Skin of body (tissue), 2 donors: ENCODE measurements around the gene CEP20. TPM values are rescaled to one million over a fixed set of nuclear protein-coding genes. Genes with fewer than 3 reads are reported as not detected.
"Not testable (repeated sequence)": the region's sequence is repeated elsewhere in the genome, so short reads cannot be mapped to it uniquely, and the experiment has no call there.

Experiments used
- DNase-seq: peaks from one replicate; lab custom pipeline; 2025; lab: John Stamatoyannopoulos, UW
- total RNA-seq: library from RNA; depleted of rRNA; stranded (reverse); fragments of >200 nt; gene quantifications from one replicate; pipeline ENCODE4 v1.2.3, GENCODE V29; 2014

CEP20 gene, protein sequence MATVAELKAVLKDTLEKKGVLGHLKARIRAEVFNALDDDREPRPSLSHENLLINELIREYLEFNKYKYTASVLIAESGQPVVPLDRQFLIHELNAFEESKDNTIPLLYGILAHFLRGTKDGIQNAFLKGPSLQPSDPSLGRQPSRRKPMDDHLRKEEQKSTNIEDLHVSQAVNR
- 34.7 TPM for total RNA-seq

DNA sequence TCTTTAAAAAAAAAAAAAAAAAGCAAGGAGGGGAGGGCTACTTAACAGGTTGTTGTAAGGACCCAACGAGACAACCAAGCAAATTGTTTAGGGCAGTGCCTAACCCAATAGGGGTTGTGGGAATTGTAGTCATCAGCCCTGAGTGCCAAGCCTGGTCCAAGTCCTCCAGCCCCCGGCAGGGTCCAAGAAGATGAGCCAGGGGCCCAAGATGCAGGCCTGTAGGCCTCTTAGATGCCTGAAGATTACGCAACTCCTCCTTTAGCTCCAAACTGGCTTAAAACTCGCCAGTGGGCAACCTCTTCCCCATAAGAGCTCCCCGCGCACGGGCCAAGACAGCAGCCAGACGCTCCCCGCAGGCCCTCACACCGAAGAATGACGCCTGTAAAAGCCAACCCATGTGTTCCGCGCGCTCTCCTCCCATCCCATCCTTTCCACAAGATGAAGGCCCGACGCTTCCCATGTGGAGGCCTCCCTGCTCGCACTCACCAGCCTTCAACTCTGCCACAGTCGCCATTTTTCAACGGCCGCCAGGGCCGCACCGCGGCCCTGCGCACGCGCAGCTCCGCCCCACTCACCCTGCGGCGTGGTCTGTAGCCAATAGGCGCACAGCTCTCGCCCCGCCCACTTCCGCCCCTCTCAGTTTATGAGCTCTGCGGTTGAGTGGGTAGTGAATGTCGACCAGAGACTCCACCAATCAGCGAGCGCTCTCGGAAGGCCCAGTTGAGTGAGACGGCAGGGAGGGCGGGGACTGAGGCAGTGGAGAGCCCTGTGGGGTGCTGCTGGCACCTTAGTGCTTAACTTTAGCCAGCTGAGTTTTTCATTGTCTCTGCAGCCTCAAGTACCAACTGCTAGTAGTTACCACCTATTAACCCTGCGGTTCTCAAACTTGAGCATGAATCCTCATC lies at the start of gene CEP20:
CEP20 (minus strand) TSS at position 532 of the 905 bp plus-strand sequence; CDS start at position 514, 18 bp downstream.
- DNase-seq = peak; percentile 98

DNA sequence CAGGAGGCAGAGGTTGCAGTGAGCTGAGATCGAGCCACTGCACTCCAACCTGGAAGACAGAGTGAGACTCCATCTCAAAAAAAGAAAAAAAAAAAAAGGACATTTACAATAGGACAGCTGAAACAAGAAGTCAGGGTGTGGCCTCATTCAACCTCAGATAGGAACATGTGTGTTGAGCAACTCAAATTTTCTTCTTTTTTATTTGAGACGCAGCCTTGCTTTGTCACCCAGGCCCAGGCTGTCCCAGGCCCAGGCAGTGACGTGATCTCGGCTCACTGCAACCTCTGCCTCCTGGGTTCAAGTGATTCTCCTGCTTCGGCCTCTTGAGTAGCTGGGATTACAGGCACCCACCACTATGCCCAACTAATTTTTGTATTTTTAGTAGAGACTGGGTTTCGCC lies 48.4 kb upstream of the CEP20 start:
- not testable (repeated sequence) for DNase-seq

DNA sequence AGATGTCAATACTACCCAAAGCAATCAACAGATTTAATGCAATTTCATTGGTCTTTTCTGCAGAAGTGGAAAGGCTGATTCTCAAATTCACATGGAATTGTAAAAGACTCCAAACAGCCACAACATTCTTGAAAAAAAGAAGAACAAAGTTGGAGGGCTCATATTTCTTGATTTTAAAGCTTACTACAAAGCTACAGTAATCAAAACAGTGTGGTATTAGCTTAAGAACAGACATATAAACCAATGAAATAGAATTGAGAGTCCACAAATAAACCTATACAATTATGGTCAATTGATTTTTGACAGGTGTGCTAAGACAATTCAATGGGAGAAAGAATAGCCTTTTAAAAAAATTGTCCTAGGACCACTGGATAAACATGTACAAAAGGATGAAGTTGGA lies 46.6 kb upstream of the CEP20 start:
- DNase-seq = no peak

DNA sequence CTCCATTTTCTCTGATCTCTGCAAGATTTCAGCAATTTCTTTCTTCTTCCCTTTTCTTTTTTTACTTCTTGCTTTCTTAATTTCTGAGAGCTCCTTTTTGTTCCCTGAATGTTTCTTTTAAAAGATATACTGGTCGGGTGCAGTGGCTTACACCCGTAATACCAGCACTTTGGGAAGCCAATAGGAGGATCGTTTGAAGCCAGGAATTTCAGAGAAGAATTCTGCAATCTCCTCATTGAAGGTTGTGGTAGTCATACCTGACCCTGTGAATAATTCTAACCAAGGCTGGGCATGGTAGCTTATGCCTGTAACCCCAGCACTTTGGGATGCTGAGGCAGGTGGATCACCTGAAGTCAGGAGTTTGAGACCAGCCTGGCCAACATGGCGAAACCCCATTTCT lies 45.4 kb upstream of the CEP20 start:
- DNase-seq = no peak

DNA sequence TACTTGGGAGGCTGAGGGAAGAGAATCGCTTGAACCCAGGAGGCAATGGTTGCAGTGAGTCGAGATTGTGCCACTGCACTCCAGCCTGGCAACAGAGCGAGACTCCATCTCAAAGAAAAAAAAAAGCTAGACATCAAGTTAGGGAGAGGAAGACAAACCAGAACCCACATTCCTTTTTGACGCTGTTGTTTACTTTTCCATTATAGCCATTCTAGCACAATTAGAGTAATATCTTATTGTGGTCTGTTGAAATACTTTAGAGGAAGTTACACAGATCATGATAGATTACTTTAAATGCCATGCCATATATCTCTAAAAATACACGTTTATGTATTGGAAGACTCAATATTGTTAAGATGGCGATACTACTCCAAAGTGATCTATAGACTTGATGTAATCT lies 44.5 kb upstream of the CEP20 start:
- no peak for DNase-seq

DNA sequence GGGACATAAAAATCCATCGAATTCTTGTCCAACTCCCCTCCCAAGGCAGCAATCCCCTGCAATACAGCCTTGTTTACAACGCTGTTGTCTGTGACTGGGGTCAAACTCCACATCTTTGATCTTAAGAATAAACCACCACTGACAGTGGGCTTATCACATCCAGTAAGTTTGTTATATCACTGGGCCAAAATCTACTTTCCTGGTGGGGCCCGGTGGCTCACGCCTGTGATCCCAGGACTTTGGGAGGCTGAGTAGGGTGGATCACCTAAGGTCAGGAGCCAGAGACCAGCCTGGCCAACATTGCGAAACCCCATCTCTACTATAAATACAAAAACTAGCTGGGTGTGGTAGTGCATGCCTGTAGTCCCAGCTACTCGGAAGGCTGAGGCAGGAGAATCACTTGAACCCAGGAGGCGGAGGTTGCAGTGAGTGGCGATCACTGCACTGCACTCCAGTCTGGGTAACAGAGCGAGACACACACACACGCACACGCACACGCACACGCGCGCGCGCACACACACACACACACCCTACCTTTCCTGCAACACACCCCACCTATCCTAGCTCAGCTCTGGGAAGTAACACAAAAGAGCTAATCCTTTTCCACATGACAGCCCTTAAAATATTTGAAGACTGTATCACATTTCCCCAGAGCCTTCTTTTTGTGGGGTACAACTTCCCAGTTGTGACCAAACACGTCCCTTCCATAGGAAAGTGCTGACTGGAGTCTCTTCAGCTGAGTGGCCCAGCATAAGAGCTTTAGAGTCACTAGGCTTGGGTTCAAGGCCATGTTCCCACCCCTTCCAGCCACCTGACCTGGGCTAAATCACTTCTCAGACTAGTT lies 40.1 kb upstream of the CEP20 start:
- DNase-seq = no peak

DNA sequence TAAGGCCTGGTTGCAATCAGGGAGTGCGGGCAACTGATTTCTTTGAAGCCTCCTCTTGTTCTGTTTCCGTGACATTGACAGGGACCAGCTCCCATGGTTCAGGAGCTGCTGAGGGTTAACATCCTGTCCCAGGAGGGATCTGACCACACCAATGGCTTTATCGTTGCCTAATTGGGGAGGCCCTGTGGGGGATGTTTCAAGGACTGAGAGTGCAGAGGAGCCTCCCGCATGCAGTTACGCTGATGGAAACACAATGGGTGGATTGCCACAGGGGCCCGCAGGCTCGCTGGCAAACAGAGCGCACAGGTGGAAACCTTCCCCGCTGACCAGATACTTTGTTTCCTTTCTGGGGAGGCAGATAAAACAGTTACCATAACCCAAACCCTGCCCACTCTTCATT lies 37.2 kb upstream of the CEP20 start:
- DNase-seq = no peak

DNA sequence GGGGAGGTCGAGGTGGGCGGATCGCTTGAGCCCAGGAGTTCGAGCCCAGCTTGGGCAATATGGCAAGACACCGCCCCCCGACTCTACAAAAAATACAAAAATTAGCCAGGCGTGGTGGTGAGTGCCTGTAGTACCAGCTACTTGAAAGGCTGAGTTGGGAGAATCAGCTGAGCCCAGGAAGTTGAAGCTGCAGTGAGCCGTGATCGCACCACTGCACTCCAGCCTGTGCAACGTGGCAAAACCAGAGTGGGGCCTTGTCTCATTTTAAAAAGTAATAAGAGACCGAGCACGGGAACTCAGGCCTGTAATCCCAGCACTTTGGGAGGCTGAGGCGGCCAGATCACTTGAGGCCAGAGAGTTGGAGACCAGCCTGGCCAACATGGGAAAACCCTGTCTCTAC lies 36.6 kb upstream of the CEP20 start:
- no peak for DNase-seq

DNA sequence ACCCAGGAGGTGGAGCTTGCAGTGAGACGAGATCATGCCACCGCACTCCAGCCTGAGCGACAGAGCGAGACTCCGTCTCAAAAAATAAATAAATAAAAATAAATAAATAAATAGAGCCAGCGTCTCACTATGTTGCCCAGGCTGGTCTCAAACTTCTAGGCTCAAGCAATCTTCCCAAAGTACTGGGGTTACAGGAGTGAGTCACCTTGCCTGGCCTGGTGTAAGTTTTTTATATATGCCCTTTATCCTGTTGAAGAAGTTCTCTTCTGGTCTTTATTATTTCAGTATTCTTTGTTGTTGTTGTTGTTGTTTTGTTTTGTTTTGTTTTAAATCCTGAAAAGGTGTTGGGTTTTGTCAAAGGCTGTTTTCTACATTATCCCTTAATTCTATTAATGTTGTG lies 30.9 kb upstream of the CEP20 start:
- DNase-seq = no peak

DNA sequence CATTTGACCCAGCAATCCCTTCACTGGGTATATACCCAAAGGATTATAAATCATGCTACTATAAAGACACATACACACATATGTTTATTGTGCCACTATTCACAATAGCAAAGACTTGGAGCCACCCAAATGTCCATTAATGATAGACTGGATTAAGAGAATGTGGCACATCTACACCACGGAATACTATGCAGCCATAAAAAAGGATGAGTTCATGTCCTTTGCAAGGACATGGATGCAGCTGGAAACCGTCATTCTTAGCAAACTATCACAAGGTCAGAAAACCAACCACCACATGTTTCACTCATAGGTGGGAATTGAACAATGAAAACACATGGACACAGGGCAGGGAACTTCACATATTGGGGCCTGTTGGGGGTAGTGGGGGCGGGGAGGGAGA lies 29.9 kb upstream of the CEP20 start:
- DNase-seq = not testable (repeated sequence)

DNA sequence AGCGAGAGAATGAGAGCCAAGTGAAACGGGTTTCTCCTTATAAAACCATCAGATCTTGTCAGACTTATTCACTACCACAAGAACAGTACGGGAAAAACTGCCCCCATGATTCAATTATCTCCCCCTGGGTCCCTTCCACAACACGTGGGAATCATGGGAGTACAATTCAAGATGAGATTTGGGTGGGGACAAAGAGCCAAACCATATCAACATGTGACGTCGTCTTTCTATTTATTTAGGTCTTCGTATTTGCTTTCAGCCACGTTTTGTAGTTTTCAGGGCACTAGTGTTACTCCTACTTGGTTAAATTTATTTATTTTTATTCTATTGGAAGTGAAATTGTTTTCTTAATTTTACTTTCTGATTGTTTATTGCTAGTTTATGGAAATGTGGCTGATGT lies 27.9 kb upstream of the CEP20 start:
- no peak for DNase-seq

DNA sequence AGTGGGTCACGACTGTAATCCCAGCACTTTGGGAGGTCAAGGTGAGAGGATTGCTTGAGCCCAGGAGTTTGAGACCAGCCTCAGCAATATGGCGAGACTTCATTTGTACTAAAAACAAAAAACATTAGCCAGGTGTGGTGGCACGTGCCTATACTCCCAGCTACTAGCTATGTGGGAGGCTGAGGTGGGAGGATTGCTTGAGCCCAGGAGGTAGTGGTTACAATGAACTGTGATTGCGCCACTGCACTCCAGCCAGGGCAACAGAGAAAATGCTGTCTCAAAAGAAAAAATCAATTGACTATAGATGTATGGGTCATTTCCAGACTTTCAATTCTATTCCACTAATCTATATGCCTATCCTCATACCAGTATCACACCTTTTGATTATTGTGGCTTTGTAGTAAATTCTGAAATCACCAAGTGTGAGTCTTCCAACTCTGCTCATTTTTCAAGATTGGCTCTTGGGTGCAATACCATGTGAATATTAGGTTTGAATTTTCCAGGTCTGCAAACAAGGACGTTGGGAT lies 27.2 kb upstream of the CEP20 start:
- DNase-seq = no peak

DNA sequence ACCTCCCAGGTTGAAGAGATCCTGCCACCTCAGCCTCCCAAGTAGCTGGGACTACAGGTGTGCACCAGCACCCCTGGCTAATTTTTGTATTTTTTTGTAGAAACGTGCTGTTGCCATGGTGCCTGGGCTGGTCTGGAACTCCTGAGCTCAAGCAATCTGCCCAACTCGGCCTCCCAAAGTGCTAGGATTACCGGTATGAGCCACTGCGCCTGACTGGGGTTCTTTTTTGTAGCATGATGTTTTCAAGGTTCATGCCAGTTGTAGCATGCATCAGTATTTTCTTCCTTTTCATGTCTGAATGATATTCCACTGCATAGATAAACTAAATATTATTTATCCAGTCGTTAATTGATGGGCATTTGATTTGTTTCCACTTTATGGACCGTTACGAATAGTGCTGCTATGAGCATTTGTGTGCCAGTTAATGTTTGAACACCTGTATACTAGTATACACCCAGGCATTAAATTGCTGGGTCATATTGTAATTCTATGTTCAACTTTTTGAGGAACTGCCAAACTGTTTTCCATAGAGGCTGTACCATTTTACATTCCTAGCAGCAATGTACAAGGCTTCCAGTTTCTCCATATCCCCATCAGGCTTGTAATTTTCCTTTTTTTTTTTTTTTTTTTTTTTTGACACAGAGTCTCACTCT lies 24.8 kb upstream of the CEP20 start:
- no peak for DNase-seq

DNA sequence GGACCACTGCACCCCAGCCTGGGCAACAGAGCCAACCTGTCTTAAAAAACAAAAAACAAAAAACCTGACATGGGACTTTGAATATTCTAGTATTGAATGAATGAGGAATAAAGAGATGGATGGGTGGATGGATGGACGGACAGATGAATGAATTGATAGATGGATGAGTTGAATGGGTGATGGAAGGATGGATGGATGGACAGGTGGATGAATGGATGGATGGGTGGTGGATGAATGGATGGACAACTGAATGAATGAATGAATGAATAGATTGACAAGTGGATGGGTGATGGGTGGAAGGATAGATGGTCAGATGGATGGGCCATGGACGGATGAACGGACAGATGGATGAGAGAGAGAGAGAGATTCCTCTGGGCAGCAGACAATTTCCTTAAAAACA lies 22.8 kb upstream of the CEP20 start:
- DNase-seq = no peak

DNA sequence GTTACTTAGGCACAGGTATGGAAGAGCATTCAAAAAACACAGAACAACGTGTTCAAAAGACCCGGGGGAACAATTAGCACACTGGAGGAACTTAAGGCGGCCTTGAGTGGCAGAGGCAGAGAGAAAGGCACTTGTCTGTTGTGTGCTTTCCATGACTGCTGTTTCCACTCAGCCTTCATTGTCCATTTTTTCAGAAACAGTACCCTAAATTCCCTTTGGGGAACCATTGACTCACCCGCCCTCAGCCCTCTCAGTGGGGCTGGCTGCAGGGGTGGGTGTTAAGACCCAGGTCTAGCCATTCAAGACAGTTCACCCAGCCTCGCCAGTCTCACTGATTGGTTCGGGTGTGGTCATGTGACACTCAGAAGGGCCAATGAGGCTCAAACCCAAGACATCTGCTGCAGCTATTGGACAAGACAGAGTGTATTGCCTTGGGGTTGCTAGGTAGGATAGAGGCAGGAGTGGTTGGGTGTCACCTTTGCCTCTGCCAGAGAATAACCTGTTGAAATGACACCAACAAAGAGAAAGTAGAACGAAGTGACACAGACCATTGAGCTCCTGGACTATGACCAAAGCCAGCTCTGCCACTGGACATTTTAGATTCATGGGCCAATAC lies 19.6 kb upstream of the CEP20 start:
- DNase-seq = no peak

DNA sequence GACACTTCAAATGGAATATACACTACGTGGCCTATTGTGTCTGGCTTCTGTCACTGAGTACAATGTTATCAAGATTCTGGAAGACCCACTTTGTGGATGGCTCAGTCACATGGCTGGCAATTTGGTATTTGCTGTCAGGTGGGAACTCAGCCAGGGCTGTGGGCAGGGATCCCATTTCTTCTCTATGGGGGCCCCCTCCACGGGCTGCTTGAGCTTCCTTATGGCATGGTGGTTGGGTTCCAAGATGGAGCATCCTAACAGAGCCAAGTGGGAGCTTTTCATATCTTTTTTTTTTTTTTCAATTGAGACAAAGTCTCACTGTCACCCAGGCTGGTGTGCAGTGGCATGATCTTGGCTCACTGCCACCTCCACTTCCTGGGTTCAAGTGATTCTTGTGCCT lies 18.0 kb upstream of the CEP20 start:
- no peak for DNase-seq

DNA sequence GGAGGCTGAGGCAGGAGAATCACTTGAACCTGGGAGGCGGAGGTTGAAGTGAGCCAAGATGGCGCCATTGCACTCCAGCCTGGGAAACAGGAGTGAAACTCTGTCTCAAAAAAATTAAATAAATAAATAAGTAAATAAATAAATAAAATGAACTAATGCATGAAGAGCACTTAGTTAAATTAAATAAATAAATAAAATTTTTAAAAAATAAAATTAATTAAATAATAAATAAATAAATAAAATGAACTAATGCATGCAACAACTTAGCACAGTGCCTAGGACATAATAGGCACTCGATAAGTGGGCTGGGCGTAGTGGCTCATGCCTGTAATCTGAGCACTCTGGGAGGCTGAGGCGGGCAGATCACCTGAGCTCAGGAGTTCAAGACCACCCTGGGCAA lies 15.6 kb upstream of the CEP20 start:
- DNase-seq = no peak

DNA sequence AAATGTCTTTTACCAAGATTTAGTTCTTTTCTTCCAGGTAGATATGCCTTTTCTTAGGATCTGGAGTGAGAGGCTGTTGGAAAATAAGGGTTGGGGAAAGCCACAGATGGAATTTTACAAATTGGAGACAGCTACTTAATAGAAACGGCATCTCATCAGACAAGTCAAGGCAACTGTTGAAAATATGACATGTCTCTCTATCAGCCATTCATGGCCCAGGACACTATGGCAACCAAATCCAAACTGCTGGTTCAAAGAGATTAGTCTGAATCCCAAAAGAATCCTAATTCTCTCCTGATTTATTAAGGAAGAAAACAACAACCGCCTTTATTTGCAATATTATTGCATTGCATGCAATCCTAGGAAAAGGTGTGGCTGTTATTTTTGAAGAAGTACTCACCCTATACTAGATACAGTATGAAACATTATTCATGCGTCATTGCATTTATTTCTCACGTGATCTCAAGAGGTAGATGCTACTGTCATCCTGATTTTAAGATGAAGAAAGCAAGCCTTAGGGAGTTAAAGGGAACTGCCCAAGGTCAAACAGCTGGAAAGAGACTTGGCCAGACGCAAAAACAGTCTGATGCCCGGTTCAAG lies 12.6 kb upstream of the CEP20 start:
- DNase-seq = no peak

DNA sequence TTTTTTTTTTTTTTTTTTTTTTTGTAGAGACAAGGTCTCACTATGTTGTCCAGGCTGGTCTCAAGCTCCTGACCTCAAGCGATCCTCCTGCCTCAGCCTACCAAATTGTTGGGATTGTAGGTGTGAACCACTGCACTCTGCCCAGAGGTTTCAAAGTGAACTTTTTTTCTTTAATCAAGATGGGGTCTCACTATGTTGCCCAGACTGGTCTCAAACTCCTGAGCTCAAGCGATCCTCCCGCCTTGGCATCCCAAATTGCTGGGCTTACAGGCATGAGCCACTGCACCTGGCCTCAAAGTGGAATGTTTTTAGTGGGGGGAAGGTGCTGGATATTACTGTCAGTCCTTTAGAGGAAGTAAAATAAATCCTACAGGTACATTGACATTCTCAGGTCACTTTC lies 12.0 kb upstream of the CEP20 start:
- no peak for DNase-seq

DNA sequence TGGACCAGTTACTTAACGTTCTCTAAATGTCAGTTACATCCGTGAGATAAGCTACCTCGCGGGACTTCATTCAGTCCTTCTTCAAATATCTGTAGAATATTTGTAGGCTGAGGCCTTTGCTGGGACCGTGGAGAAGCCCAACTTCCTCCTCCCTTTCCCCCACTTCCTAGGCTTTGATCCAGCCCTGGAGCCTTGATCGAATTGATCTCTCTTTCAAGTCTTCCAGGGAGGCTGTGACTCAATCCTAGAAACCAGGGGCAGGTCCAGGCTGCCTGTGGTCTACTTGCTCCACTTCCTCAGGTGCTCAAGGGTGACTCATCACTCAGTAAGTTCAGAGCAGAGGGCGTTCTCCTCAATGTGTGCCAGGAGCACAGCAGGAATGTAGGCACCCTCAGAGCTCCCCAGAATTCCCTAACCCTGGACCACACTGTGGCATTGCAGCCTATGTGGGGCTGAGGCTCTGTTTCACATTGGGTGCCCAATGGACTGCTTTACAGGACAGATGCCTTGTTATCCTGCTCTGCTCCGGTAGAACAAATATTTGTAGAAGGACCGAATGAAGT lies 11.2 kb upstream of the CEP20 start:
- DNase-seq = no peak
